Measurements from ENCODE around the gene TCF7.

The TCF7 gene

GRCh38 chr5:134116789-134117761, 2.6 kb downstream of the TCF7 start:
- Histone ChIP-seq H3K9me3 (ENCODE audit: control insufficient read depth, insufficient read depth, low read length) (no peaks in the 10 kb centered on the region), H3K36me3 (ENCODE audit: control insufficient read depth, insufficient read depth, low read length) (peaks cover 20% of the 10 kb centered on the region), H3K4me1 (ENCODE audit: control insufficient read depth, insufficient read depth, low read length) (peaks cover 5% of the 10 kb centered on the region), H3K27me3 (ENCODE audit: control insufficient read depth, insufficient read depth, low read length) (peaks cover 17% of the 10 kb centered on the region), H3K9ac (ENCODE audit: low read depth, low read length) (no peak overlapping the region), H3K4me3 (ENCODE audit: low read depth, low read length) (no peak overlapping the region)

DNA sequence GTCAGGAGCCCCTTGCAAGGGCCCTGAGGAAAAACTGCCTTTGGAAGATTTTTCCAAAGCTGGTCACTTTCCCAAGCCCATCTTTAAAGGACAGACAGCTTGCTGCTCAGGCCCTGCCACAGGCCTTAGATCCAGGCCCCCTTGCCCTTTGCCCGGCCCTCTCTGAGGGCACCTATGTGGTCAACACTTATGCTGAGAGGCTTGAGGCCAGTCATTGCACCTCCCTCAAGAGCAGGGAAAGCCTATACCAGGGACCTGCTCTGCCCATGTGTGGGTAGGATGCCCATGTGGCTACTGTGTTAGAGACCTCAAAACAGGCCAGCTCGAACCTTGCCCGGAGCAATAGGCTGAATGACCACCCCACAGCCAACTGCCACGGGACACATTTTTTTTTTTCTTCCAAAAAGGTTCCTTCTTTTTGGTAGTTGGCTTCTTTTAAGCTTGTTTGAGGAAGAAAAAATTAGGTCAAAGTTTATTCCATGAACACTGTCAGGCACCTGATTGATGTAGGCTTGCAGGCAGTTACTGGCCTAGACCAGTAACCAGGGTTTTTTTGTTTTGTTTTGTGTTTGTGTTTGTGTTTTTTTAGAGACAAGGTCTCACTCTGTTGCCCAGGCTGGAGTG, 3.8 kb downstream of the TCF7 start:
- Histone ChIP-seq H3K4me1 (ENCODE audit: control insufficient read depth, insufficient read depth, low read length) (peaks cover 5% of the 10 kb centered on the region), H3K9me3 (ENCODE audit: control insufficient read depth, insufficient read depth, low read length) (no peaks in the 10 kb centered on the region), H3K9ac (ENCODE audit: low read depth, low read length) (no peak overlapping the region), H3K36me3 (ENCODE audit: control insufficient read depth, insufficient read depth, low read length) (peaks cover 22% of the 10 kb centered on the region), H3K27me3 (ENCODE audit: control insufficient read depth, insufficient read depth, low read length) (peaks cover 5% of the 10 kb centered on the region), H3K4me3 (ENCODE audit: low read depth, low read length) (no peak overlapping the region)

- H3K36me3 ChIP-seq (ENCODE audit: control insufficient read depth, insufficient read depth, low read length): peaks cover 22% of the 10 kb centered on the region
- no peak overlapping the region for H3K4me3 ChIP-seq (ENCODE audit: low read depth, low read length)
- H3K27me3 ChIP-seq (ENCODE audit: control insufficient read depth, insufficient read depth, low read length): no peaks in the 10 kb centered on the region
- no peaks in the 10 kb centered on the region for H3K9me3 ChIP-seq (ENCODE audit: control insufficient read depth, insufficient read depth, low read length)
- no peak overlapping the region for H3K9ac ChIP-seq (ENCODE audit: low read depth, low read length)
- peaks cover 5% of the 10 kb centered on the region for H3K4me1 ChIP-seq (ENCODE audit: control insufficient read depth, insufficient read depth, low read length)
These were observed 5.2 kb downstream of the TCF7 start for GRCh38 chr5:134119720-134120119.

DNA sequence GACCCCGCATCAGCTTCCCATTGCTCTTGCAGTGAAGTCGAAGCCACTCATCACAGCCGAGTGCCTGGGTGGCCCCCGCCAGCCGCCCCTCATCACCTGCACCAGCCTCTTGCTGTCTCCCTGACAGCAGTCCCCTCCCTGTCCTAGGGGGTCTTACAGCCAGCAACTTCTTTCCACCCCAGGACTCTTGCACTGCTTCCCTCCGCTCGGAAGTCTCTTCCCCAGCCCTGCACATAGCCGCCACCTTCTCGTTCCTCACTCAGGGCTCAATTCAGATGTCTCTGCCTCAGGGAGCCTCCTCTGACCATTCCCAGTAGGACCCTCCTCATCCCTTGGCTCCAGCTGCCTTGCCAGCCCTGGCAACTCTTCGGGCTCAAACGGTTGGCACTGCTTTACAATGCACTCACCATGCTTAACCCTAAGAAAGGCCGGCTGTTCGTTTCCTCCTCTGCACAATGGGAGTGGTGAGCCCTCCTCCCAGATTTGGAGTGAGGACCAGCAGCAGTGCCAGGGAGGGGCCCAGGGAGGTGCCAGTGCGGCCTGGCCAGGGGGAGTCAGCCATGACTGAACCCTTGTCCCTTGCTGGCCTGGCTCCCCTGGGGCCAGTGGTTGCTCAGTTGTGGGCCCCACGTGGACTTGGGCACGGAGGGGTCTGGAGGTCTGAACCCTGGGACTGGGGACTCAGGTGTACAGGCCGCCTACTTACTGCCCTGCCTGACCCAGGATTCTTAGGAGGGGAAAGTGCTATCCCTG, 6.1 kb downstream of the TCF7 start:
- peaks cover 22% of the 10 kb centered on the region for H3K36me3 ChIP-seq (ENCODE audit: control insufficient read depth, insufficient read depth, low read length)
- H3K9me3 ChIP-seq (ENCODE audit: control insufficient read depth, insufficient read depth, low read length): no peaks in the 10 kb centered on the region
- no peaks in the 10 kb centered on the region for H3K27me3 ChIP-seq (ENCODE audit: control insufficient read depth, insufficient read depth, low read length)
- no peak overlapping the region for H3K9ac ChIP-seq (ENCODE audit: low read depth, low read length)
- H3K4me1 ChIP-seq (ENCODE audit: control insufficient read depth, insufficient read depth, low read length): peaks cover 5% of the 10 kb centered on the region
- H3K4me3 ChIP-seq (ENCODE audit: low read depth, low read length): no peak overlapping the region

DNA sequence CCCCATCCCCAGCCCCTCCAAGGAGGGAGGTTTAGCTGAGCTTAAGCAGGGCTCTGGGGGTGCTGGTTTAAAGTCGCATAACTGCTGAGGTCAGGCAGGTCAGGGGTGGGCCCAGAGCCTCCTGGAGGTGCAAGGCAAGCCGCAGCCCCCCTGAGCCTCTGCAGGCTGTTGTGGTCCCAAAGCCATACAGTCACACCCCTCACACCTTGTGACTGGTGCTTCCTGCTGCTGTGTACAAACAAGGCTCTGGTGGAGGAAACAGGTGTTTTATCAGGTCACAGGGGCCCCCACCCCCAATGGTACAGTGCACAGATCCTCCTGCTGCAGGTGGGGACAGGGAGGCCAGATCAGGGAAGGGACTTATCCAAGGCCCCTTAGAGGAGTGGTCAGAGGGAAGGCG, 8.0 kb downstream of the TCF7 start:
- Histone ChIP-seq H3K27me3 (ENCODE audit: control insufficient read depth, insufficient read depth, low read length) (no peaks in the 10 kb centered on the region), H3K4me3 (ENCODE audit: low read depth, low read length) (no peak overlapping the region), H3K9ac (ENCODE audit: low read depth, low read length) (no peak overlapping the region), H3K9me3 (ENCODE audit: control insufficient read depth, insufficient read depth, low read length) (no peaks in the 10 kb centered on the region), H3K36me3 (ENCODE audit: control insufficient read depth, insufficient read depth, low read length) (peaks cover 13% of the 10 kb centered on the region), H3K4me1 (ENCODE audit: control insufficient read depth, insufficient read depth, low read length) (no peaks in the 10 kb centered on the region)

- Histone ChIP-seq H3K27me3 (ENCODE audit: control insufficient read depth, insufficient read depth, low read length) (no peaks in the 10 kb centered on the region), H3K9me3 (ENCODE audit: control insufficient read depth, insufficient read depth, low read length) (no peaks in the 10 kb centered on the region), H3K4me3 (ENCODE audit: low read depth, low read length) (no peak overlapping the region), H3K36me3 (ENCODE audit: control insufficient read depth, insufficient read depth, low read length) (peaks cover 13% of the 10 kb centered on the region), H3K4me1 (ENCODE audit: control insufficient read depth, insufficient read depth, low read length) (no peaks in the 10 kb centered on the region), H3K9ac (ENCODE audit: low read depth, low read length) (no peak overlapping the region)
These were observed 8.9 kb downstream of the TCF7 start for GRCh38 chr5:134123360-134123759.

- H3K9ac ChIP-seq (ENCODE audit: low read depth, low read length): no peak overlapping the region
- peaks cover 12% of the 10 kb centered on the region for H3K36me3 ChIP-seq (ENCODE audit: control insufficient read depth, insufficient read depth, low read length)
- H3K9me3 ChIP-seq (ENCODE audit: control insufficient read depth, insufficient read depth, low read length): no peaks in the 10 kb centered on the region
- H3K27me3 ChIP-seq (ENCODE audit: control insufficient read depth, insufficient read depth, low read length): no peaks in the 10 kb centered on the region
- no peak overlapping the region for H3K4me3 ChIP-seq (ENCODE audit: low read depth, low read length)
- no peaks in the 10 kb centered on the region for H3K4me1 ChIP-seq (ENCODE audit: control insufficient read depth, insufficient read depth, low read length)
These were observed 10.0 kb downstream of the TCF7 start for GRCh38 chr5:134124289-134125038.

DNA sequence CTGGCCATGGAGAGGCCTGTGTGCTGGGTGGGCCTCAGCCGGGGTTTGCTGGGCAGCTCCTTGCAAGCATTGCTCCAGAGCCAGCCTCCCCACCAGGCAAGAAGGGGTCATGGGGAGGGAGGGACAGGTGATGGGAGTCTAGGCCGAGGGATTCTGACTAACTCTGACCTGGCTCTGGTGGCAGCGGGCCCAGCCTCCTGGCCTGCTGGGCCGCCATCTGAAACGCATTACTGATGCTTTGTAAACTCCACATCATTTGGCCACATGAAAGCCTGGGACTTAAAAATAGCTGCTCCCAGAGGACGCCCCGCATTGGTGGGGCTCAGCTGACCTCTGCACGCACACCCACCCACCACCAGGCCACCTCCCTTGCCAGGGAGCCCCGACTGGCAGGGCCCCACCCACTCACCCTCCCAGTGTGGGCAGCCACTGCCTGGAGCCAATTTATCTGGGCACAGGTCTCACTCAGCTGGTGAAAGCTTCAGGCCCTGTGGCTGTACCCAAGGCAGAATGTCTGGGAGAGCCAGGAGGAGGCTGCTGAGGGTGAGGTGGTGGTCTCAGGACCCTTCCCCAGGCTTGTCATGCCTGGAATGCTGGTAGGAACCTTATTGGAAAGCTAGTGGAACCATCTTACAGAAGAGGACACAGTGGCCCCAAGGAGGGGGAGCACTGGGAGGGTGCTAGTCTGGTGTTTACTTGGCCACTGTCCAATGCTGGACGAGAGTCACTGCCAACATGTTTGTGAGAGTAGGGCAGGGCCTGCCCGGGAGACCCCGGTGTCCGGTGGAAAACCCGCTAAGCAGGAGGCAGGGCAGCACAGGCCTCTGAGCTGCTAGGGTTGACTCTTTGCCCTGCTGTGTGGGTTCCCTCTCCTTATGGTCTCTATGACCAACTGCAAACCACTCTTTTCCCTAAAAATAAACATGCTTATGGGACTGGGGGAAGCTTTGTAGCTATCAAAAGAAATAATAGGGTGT, 10.8 kb downstream of the TCF7 start:
- H3K9me3 ChIP-seq (ENCODE audit: control insufficient read depth, insufficient read depth, low read length): no peaks in the 10 kb centered on the region
- H3K4me3 ChIP-seq (ENCODE audit: low read depth, low read length): no peak overlapping the region
- H3K36me3 ChIP-seq (ENCODE audit: control insufficient read depth, insufficient read depth, low read length): peaks cover 5% of the 10 kb centered on the region
- H3K9ac ChIP-seq (ENCODE audit: low read depth, low read length): no peak overlapping the region
- no peaks in the 10 kb centered on the region for H3K4me1 ChIP-seq (ENCODE audit: control insufficient read depth, insufficient read depth, low read length)
- no peaks in the 10 kb centered on the region for H3K27me3 ChIP-seq (ENCODE audit: control insufficient read depth, insufficient read depth, low read length)

DNA sequence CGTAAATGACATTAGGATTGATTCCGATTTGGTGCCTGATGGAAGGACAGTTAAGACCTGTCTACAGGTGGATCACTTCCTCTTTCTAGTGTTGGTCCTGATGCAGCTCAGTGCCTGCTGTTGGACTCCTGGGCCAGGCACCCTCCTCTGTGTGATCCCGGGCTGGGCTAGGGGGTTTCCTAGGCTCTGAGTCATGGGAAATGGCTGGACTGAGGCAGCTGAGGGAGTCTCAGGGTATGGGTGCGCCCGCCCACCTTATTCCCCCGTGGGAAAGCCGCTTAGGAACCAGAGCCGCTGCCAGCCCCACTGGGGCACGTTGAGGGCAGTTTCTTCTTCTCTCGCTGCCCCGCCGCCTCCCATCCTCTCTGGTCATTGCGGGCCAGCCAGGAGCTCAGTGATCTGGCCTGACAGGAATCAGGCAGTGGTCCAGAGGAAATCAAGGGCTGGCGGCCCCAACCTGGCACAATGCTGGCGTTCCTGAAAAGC, 12.9 kb downstream of the TCF7 start:
- Histone ChIP-seq H3K36me3 (ENCODE audit: control insufficient read depth, insufficient read depth, low read length) (peaks cover 8% of the 10 kb centered on the region), H3K4me1 (ENCODE audit: control insufficient read depth, insufficient read depth, low read length) (no peaks in the 10 kb centered on the region)

DNA sequence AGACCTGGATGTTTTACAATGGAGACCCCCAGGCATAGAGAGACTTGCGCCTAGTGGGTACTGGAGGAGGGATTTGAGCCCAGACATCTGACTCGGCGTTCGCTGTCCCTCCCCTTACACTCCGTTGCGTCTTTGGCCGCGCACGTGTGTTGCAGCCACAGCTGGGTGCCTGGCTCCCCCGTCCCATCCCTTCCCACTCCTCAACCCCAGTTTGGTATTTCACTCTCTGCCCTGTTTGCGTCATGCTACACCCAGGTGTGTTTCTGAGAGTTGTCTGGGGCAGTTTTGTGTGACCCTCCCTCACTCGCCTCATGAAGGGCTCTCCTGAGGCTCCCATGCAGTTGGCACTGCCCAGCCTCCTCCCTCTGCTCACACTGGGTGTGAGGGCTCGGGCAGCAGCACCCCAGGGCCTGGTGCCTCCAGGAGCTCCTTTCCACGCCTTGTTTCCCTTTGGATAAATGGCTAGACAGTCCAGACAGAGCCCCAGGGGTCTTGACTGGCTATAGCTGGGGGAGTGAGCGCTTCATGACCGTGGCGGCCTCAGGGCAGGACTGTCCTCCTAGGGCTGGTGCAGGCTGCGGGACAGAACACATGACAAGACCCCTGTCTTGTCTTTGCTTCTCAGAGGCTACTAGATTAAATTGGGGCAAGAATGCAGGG, 13.6 kb downstream of the TCF7 start:
- Histone ChIP-seq H3K9ac (ENCODE audit: low read depth, low read length) (no peak overlapping the region), H3K27me3 (ENCODE audit: control insufficient read depth, insufficient read depth, low read length) (no peaks in the 10 kb centered on the region), H3K36me3 (ENCODE audit: control insufficient read depth, insufficient read depth, low read length) (peaks cover 6% of the 10 kb centered on the region), H3K9me3 (ENCODE audit: control insufficient read depth, insufficient read depth, low read length) (no peaks in the 10 kb centered on the region), H3K4me1 (ENCODE audit: control insufficient read depth, insufficient read depth, low read length) (no peaks in the 10 kb centered on the region), H3K4me3 (ENCODE audit: low read depth, low read length) (no peak overlapping the region)

More for the DNA sequence above, 12.9 kb downstream of the TCF7 start:
- no peak overlapping the region for H3K4me3 ChIP-seq (ENCODE audit: low read depth, low read length)
- no peak overlapping the region for H3K9ac ChIP-seq (ENCODE audit: low read depth, low read length)
- H3K27me3 ChIP-seq (ENCODE audit: control insufficient read depth, insufficient read depth, low read length): no peaks in the 10 kb centered on the region
- no peaks in the 10 kb centered on the region for H3K9me3 ChIP-seq (ENCODE audit: control insufficient read depth, insufficient read depth, low read length)

All from iPS-15b (cell line).